ENCODE results near the gene SCAMP4. TPM values are rescaled to one million over a fixed set of nuclear protein-coding genes. Genes with fewer than 3 reads are reported as not detected.

SCAMP4 gene
- total and polyA plus RNA-seq, 2 of the 13 experiments (the other 11 are each of a cell fraction or from before 2014, with no cell fraction given), result 10.7 to 13.7 TPM

DNA sequence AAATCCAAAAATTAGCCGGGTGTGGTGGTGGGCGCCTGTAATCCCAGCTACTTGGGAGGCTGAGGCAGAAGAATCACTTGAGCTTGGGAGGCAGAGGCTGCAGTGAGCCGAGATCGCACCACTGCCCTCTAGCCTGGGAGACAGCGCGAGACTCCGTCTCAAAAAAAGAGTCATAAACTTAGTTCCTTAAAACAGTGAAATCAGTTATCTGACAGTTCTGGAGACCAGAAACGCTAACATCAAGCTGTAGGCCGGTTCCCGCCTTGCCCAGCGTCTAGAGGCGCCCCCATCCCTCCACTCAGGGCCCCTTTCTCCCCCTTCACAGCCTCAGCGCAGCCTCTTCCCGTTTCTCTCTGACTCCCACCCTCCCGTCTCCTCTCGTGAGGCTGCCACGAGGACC lies 11.9 kb downstream of the SCAMP4 start:
- DNase-seq (ENCODE audit: low spot score) (no peak), FAIRE-seq (no peak), ATAC-seq (no peak)
- Histone ChIP-seq H3K79me2 (ENCODE audit: insufficient read depth, low read length) (peaks cover 6% of the 10 kb centered on the region), H3K4me2 (ENCODE audit: low read depth, low read length) (no peak overlapping the region), H4K20me1 (ENCODE audit: insufficient read depth, low read length) (no peaks in the 10 kb centered on the region), H3K27ac (ENCODE audit: extremely low read length, insufficient read depth, low read length) (no peak overlapping the region), H3K4me1 (ENCODE audit: insufficient read depth, low read length) (no peaks in the 10 kb centered on the region), H3K36me3 (replicated peaks in 1 of 2; ENCODE audit: control insufficient read depth in 1 of 2, insufficient read depth in 2 of 2, low read length in 2 of 2) (peaks cover 23 to 53% of the 10 kb centered on the region in 2 experiments; a peak in 4 of 5 replicates), H3K27me3 (ENCODE audit: control insufficient read depth in 1 of 2, insufficient read depth in 2 of 2, low read length in 2 of 2) (no peaks in the 10 kb centered on the region; a peak in 1 of 5 replicates), H3K9ac (ENCODE audit: insufficient read depth, low read depth, low read length) (no peak overlapping the region), H2AFZ (ENCODE audit: low read length) (no peak overlapping the region), H3K9me3 (ENCODE audit: low read length) (no peaks in the 10 kb centered on the region), H3K4me3 (replicated peaks in 1 of 3; ENCODE audit: insufficient read depth in 1 of 3, low read depth in 2 of 3, low read length in 3 of 3) (no peak overlapping the region)
- ChIA-PET POLR2A (no interaction called here), CTCF (ENCODE audit: low intra/inter-chr PET ratio, low total read pairs) (no interaction called here)
- TF ChIP-seq ZMYM4 (CRISPR knock-in tag; IDR thresholded peaks at IDR 0.05) (no peak), ZNF776 (CRISPR knock-in tag; IDR thresholded peaks at IDR 0.05) (no peak), CEBPG (CRISPR knock-in tag; IDR thresholded peaks at IDR 0.05) (no peak), ZFY (CRISPR knock-in tag; IDR thresholded peaks at IDR 0.05) (no peak), POLR2A (IDR thresholded peaks at IDR 0.05; ENCODE audit: insufficient read depth in 1 of 2, low read depth in 2 of 2, low read length in 2 of 2) (no peak), TAF15 (IDR thresholded peaks at IDR 0.05; ENCODE audit: low read depth, low read length, poor library complexity, severe bottlenecking) (no peak), ZNF703 (CRISPR knock-in tag; IDR thresholded peaks at IDR 0.05; ENCODE audit: borderline replicate concordance) (no peak), HHEX (CRISPR knock-in tag; IDR thresholded peaks at IDR 0.05) (no peak), ZNF713 (CRISPR knock-in tag; IDR thresholded peaks at IDR 0.05) (no peak), BORCS8-MEF2B (CRISPR knock-in tag; IDR thresholded peaks at IDR 0.05) (no peak), SOX13 (IDR thresholded peaks at IDR 0.05) (no peak), SOX13 (CRISPR knock-in tag; conservative IDR thresholded peaks at IDR 0.05 in 1 of 2, IDR thresholded peaks at IDR 0.05 in 1 of 2) (no peak), JDP2 (CRISPR knock-in tag; IDR thresholded peaks at IDR 0.05; ENCODE audit: borderline replicate concordance) (no peak)
- TF ChIP-seq, protein P1, sequence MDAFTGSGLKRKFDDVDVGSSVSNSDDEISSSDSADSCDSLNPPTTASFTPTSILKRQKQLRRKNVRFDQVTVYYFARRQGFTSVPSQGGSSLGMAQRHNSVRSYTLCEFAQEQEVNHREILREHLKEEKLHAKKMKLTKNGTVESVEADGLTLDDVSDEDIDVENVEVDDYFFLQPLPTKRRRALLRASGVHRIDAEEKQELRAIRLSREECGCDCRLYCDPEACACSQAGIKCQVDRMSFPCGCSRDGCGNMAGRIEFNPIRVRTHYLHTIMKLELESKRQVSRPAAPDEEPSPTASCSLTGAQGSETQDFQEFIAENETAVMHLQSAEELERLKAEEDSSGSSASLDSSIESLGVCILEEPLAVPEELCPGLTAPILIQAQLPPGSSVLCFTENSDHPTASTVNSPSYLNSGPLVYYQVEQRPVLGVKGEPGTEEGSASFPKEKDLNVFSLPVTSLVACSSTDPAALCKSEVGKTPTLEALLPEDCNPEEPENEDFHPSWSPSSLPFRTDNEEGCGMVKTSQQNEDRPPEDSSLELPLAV (CRISPR knock-in tag; conservative IDR thresholded peaks at IDR 0.05; ENCODE audit: low read depth), result no peak
- TF ChIP-seq, protein P2, sequence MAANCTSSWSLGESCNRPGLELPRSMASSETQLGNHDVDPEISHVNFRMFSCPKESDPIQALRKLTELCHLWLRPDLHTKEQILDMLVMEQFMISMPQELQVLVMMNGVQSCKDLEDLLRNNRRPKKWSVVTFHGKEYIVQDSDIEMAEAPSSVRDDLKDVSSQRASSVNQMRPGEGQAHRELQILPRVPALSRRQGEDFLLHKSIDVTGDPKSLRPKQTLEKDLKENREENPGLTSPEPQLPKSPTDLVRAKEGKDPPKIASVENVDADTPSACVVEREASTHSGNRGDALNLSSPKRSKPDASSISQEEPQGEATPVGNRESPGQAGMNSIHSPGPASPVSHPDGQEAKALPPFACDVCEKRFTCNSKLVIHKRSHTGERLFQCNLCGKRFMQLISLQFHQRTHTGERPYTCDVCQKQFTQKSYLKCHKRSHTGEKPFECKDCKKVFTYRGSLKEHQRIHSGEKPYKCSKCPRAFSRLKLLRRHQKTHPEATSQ (CRISPR knock-in tag; IDR thresholded peaks at IDR 0.05; ENCODE audit: borderline replicate concordance), result no peak
- no TSS peak for BruUV-seq (replicated peaks)
- in situ Hi-C loops (cut with HindIII; ENCODE audit: extremely low pct_ligation_motif_present, low pct_unique_long_range_greater_than_20kb) (no loop called here), intact Hi-C loops (cut with micrococcal nuclease; ENCODE audit: unreplicated experiment) (no loop called here)
- WGBS (ENCODE audit: low lambda C conversion rate), result 94% methylated on average over 17 of the region's 17 CpGs

Measured in HepG2 (cell line).